GM23338 (cell line): ENCODE results near the gene UAP1. TPM values are rescaled to one million over a fixed set of nuclear protein-coding genes. Genes with fewer than 3 reads are reported as not detected.

ENCODE experiments used
- CREB1 ChIP-seq: fragments of 250-450 bp; sonication (Bioruptor Pico); IDR thresholded peaks from 2 replicates; pipeline ENCODE4 v1.5.0; 2020; ENCODE audit warnings: low read depth, mild to moderate bottlenecking, moderate library complexity
- EZH2phosphoT487 ChIP-seq: fragments of 200-600 bp; sonication (generic); IDR thresholded peaks from one replicate; pipeline ENCODE4 v1.8.1; 2018; ENCODE audit warnings: antibody characterized with exemption; ENCODE audit not compliant: unreplicated experiment
- JUNB ChIP-seq: IDR thresholded peaks from one replicate; pipeline ENCODE4 v1.6.1; 2016; ENCODE audit warnings: antibody characterized with exemption; ENCODE audit not compliant: unreplicated experiment
- NANOG ChIP-seq: IDR thresholded peaks from 2 replicates; pipeline ENCODE4 v1.6.1; 2016; ENCODE audit warnings: antibody characterized with exemption, borderline replicate concordance
- STAT1 ChIP-seq: IDR thresholded peaks from one replicate; pipeline ENCODE4 v1.6.1; 2016; ENCODE audit warnings: antibody characterized with exemption; ENCODE audit not compliant: unreplicated experiment
- ZNF114 ChIP-seq: fragments of 250-450 bp; sonication (Bioruptor Pico); IDR thresholded peaks from 2 replicates; pipeline ENCODE4 v1.5.0; 2020; ENCODE audit warnings: mild to moderate bottlenecking, moderate library complexity
- polyA plus RNA-seq: library from polyadenylated mRNA; unstranded; fragments of >200 nt; fragmentation: Nextera tagmentation; extraction: Ambion mirVana; gene quantifications from 2 replicates; pipeline ENCODE4 v1.2.1, GENCODE V29; 2016
- total RNA-seq: library from RNA; depleted of rRNA; stranded (reverse); fragments of >200 nt; shearing (Covaris generic); gene quantifications from 2 replicates; pipeline ENCODE4 v1.2.3, GENCODE V29; 2014
- TF ChIP-seq, protein P1 (sequence below): fragments of 250-450 bp; sonication (Bioruptor Pico); IDR thresholded peaks from 2 replicates; pipeline ENCODE4 v1.5.0; 2020; ENCODE audit warnings: mild to moderate bottlenecking, moderate library complexity
- TF ChIP-seq, protein P2 (sequence below), 2 experiments: fragments of 200-600 bp in 1 of 2; sonication (generic) in 1 of 2; conservative IDR thresholded peaks; 2 replicates each; pipeline versions ENCODE4 v1.5.1 to v1.6.1; 2016 to 2017; ENCODE audit warnings: antibody characterized with exemption in 2 of 2, low read depth in 2 of 2, mild to moderate bottlenecking in 2 of 2, moderate library complexity in 1 of 2
- TF ChIP-seq, protein P3 (sequence below): IDR thresholded peaks from 2 replicates; pipeline ENCODE4 v1.6.1; 2016; ENCODE audit warnings: antibody characterized with exemption

UAP1 gene
- total and polyA plus RNA-seq, 2 experiments from 2014 or later: 26.7 to 33.3 TPM

DNA sequence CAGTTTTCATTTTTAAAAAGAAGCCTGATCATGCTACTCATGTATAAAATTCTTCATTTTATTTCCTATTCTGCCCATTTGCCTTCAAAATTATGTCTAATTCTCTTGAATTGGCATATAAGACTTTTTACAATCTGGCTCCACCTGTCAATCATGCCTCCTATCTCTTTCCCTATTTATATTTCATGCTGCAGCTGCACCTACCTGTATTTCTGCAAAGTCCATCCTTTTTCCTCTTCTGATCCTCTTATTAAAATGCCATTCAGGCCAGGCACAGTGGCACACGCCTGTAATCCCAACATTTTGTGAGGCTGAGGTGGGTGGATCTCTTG, 30.6 kb upstream of the UAP1 start (continued):
- TF ChIP-seq, protein P1, sequence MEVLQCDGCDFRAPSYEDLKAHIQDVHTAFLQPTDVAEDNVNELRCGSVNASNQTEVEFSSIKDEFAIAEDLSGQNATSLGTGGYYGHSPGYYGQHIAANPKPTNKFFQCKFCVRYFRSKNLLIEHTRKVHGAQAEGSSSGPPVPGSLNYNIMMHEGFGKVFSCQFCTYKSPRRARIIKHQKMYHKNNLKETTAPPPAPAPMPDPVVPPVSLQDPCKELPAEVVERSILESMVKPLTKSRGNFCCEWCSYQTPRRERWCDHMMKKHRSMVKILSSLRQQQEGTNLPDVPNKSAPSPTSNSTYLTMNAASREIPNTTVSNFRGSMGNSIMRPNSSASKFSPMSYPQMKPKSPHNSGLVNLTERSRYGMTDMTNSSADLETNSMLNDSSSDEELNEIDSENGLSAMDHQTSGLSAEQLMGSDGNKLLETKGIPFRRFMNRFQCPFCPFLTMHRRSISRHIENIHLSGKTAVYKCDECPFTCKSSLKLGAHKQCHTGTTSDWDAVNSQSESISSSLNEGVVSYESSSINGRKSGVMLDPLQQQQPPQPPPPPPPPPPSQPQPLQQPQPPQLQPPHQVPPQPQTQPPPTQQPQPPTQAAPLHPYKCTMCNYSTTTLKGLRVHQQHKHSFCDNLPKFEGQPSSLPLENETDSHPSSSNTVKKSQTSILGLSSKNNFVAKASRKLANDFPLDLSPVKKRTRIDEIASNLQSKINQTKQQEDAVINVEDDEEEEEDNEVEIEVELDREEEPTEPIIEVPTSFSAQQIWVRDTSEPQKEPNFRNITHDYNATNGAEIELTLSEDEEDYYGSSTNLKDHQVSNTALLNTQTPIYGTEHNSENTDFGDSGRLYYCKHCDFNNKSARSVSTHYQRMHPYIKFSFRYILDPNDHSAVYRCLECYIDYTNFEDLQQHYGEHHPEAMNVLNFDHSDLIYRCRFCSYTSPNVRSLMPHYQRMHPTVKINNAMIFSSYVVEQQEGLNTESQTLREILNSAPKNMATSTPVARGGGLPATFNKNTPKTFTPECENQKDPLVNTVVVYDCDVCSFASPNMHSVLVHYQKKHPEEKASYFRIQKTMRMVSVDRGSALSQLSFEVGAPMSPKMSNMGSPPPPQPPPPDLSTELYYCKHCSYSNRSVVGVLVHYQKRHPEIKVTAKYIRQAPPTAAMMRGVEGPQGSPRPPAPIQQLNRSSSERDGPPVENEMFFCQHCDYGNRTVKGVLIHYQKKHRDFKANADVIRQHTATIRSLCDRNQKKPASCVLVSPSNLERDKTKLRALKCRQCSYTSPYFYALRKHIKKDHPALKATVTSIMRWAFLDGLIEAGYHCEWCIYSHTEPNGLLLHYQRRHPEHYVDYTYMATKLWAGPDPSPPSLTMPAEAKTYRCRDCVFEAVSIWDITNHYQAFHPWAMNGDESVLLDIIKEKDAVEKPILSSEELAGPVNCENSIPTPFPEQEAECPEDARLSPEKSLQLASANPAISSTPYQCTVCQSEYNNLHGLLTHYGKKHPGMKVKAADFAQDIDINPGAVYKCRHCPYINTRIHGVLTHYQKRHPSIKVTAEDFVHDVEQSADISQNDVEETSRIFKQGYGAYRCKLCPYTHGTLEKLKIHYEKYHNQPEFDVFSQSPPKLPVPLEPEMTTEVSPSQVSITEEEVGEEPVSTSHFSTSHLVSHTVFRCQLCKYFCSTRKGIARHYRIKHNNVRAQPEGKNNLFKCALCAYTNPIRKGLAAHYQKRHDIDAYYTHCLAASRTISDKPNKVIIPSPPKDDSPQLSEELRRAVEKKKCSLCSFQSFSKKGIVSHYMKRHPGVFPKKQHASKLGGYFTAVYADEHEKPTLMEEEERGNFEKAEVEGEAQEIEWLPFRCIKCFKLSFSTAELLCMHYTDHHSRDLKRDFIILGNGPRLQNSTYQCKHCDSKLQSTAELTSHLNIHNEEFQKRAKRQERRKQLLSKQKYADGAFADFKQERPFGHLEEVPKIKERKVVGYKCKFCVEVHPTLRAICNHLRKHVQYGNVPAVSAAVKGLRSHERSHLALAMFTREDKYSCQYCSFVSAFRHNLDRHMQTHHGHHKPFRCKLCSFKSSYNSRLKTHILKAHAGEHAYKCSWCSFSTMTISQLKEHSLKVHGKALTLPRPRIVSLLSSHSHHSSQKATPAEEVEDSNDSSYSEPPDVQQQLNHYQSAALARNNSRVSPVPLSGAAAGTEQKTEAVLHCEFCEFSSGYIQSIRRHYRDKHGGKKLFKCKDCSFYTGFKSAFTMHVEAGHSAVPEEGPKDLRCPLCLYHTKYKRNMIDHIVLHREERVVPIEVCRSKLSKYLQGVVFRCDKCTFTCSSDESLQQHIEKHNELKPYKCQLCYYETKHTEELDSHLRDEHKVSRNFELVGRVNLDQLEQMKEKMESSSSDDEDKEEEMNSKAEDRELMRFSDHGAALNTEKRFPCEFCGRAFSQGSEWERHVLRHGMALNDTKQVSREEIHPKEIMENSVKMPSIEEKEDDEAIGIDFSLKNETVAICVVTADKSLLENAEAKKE (CRISPR knock-in tag): no peak
- TF ChIP-seq, protein P2, sequence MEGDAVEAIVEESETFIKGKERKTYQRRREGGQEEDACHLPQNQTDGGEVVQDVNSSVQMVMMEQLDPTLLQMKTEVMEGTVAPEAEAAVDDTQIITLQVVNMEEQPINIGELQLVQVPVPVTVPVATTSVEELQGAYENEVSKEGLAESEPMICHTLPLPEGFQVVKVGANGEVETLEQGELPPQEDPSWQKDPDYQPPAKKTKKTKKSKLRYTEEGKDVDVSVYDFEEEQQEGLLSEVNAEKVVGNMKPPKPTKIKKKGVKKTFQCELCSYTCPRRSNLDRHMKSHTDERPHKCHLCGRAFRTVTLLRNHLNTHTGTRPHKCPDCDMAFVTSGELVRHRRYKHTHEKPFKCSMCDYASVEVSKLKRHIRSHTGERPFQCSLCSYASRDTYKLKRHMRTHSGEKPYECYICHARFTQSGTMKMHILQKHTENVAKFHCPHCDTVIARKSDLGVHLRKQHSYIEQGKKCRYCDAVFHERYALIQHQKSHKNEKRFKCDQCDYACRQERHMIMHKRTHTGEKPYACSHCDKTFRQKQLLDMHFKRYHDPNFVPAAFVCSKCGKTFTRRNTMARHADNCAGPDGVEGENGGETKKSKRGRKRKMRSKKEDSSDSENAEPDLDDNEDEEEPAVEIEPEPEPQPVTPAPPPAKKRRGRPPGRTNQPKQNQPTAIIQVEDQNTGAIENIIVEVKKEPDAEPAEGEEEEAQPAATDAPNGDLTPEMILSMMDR (conservative IDR thresholded peaks at IDR 0.05; ENCODE audit: low read depth in 2 of 2): no peak
- no peak for TF ChIP-seq CREB1 (CRISPR knock-in tag)
- TF ChIP-seq EZH2phosphoT487: no peak
- no peak for TF ChIP-seq NANOG
- TF ChIP-seq JUNB: no peak
- TF ChIP-seq, protein P3, sequence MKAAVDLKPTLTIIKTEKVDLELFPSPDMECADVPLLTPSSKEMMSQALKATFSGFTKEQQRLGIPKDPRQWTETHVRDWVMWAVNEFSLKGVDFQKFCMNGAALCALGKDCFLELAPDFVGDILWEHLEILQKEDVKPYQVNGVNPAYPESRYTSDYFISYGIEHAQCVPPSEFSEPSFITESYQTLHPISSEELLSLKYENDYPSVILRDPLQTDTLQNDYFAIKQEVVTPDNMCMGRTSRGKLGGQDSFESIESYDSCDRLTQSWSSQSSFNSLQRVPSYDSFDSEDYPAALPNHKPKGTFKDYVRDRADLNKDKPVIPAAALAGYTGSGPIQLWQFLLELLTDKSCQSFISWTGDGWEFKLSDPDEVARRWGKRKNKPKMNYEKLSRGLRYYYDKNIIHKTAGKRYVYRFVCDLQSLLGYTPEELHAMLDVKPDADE: no peak
- TF ChIP-seq ZNF114: no peak
- TF ChIP-seq STAT1: no peak
